ENCODE measurements around the gene SMAD1.

- TF ChIP-seq RARB (CRISPR knock-in tag; IDR thresholded peaks at IDR 0.05) (no peak), ZFP3 (CRISPR knock-in tag; IDR thresholded peaks at IDR 0.05) (no peak), ISL1 (CRISPR knock-in tag; IDR thresholded peaks at IDR 0.05) (no peak), PATZ1 (CRISPR knock-in tag; IDR thresholded peaks at IDR 0.05; ENCODE audit: borderline replicate concordance) (no peak), CREB5 (CRISPR knock-in tag; IDR thresholded peaks at IDR 0.05; ENCODE audit: low read depth) (no peak), POU6F1 (CRISPR knock-in tag; IDR thresholded peaks at IDR 0.05; ENCODE audit: borderline replicate concordance, low read depth) (no peak)
Observed at GRCh38 chr4:145490796-145491195, 9.1 kb downstream of the SMAD1 start.
